HepG2 (cell line): ENCODE data around the gene APOC4. TPM values are rescaled to one million over a fixed set of nuclear protein-coding genes. Genes with fewer than 3 reads are reported as not detected.

ENCODE experiments used
- EP300 ChIP-seq, 3 experiments: sonication (generic) in 1 of 3; formaldehyde crosslinking in 1 of 3; IDR thresholded peaks; 2 replicates each; pipeline versions ENCODE4 v1.5.1 to v1.6.1; 2011 to 2020; ENCODE audit warnings: low read depth in 2 of 3, low read length in 2 of 3, borderline replicate concordance in 1 of 3, improper control_type of control experiment in 1 of 3, mild to moderate bottlenecking in 1 of 3, missing genetic modification reagents in 1 of 3, moderate library complexity in 1 of 3
- FOXK1 ChIP-seq: sonication (generic); formaldehyde crosslinking; IDR thresholded peaks from 2 replicates; pipeline ENCODE4 v1.4.0; 2020; ENCODE audit warnings: low read depth, missing genetic modification reagents, borderline replicate concordance
- GPN1 ChIP-seq: sonication (generic); formaldehyde crosslinking; IDR thresholded peaks from 2 replicates; pipeline ENCODE4 v1.5.1; 2020; ENCODE audit warnings: missing genetic modification reagents, borderline replicate concordance
- HES4 ChIP-seq: sonication (generic); formaldehyde crosslinking; IDR thresholded peaks from 2 replicates; pipeline ENCODE4 v1.9.0; 2021; ENCODE audit warnings: mild to moderate bottlenecking, missing genetic modification reagents, borderline replicate concordance
- JARID2 ChIP-seq: sonication (generic); formaldehyde crosslinking; IDR thresholded peaks from 2 replicates; pipeline ENCODE4 v1.8.1; 2023; ENCODE audit warnings: missing genetic modification reagents, inconsistent platforms; ENCODE audit not compliant: insufficient replicate concordance
- MAF1 ChIP-seq: sonication (generic); formaldehyde crosslinking; IDR thresholded peaks from 2 replicates; pipeline ENCODE4 v1.5.0; 2020; ENCODE audit warnings: missing genetic modification reagents, borderline replicate concordance
- PCBP1 ChIP-seq: fragments of 200-400 bp; formaldehyde crosslinking; IDR thresholded peaks from 2 replicates; pipeline ENCODE4 v1.6.1; 2017; ENCODE audit warnings: mild to moderate bottlenecking, low read depth, low read length, borderline replicate concordance
- PRMT3 ChIP-seq: sonication (generic); formaldehyde crosslinking; IDR thresholded peaks from 2 replicates; pipeline ENCODE4 v1.8.1; 2022; ENCODE audit warnings: low read depth, mild to moderate bottlenecking, moderate library complexity, missing genetic modification reagents, borderline replicate concordance
- SALL2 ChIP-seq: sonication (generic); formaldehyde crosslinking; IDR thresholded peaks from 2 replicates; pipeline ENCODE4 v1.8.1; 2023; ENCODE audit warnings: mild to moderate bottlenecking, missing genetic modification reagents, inconsistent platforms
- SCMH1 ChIP-seq: sonication (generic); formaldehyde crosslinking; IDR thresholded peaks from 2 replicates; pipeline ENCODE4 v1.9.0; 2021; ENCODE audit warnings: missing genetic modification reagents, mild to moderate bottlenecking, borderline replicate concordance
- SP2 ChIP-seq: sonication (generic); formaldehyde crosslinking; IDR thresholded peaks from 2 replicates; pipeline ENCODE4 v1.5.1; 2020; ENCODE audit warnings: mild to moderate bottlenecking, missing genetic modification reagents
- TCF7L2 ChIP-seq: IDR thresholded peaks from 2 replicates; pipeline ENCODE4 v1.6.1; 2011; ENCODE audit warnings: mild to moderate bottlenecking, low read depth, low read length, moderate library complexity
- ZFP90 ChIP-seq: sonication (generic); formaldehyde crosslinking; IDR thresholded peaks from 2 replicates; pipeline ENCODE4 v1.8.0; 2022; ENCODE audit warnings: missing genetic modification reagents, mild to moderate bottlenecking, inconsistent platforms, borderline replicate concordance
- ZNF3 ChIP-seq: IDR thresholded peaks from 2 replicates; pipeline ENCODE4 v1.7.0; 2017; ENCODE audit warnings: inconsistent platforms
- ZNF614 ChIP-seq: IDR thresholded peaks from 2 replicates; pipeline ENCODE4 v1.6.1; 2018; ENCODE audit warnings: missing biosample characterization, missing genetic modification reagents, inconsistent platforms, borderline replicate concordance
- ZNF788 ChIP-seq: sonication (generic); formaldehyde crosslinking; IDR thresholded peaks from 2 replicates; pipeline ENCODE4 v1.5.0; 2020; ENCODE audit warnings: mild to moderate bottlenecking, missing genetic modification reagents, borderline replicate concordance
- polyA plus RNA-seq, 8 experiments: library from polyadenylated mRNA; depleted of rRNA in 3 of 8; stranded (reverse) in 7 of 8; unstranded in 1 of 8; fragments of >200 nt; fragmentation: Illumina TruSeq in 4 of 8; extraction: Trizol in 4 of 8; gene quantifications; 2 replicates each; pipeline versions ENCODE4 v1.2.1 to v1.2.3, GENCODE V29; 2011 to 2016; ENCODE audit warnings: low read depth in 4 of 8, missing spikeins in 1 of 8, mixed read lengths in 1 of 8; ENCODE audit not compliant: insufficient read depth in 1 of 8
- total RNA-seq, 5 experiments: library from RNA; depleted of rRNA; stranded (reverse); fragments of >200 nt; fragmentation: Illumina TruSeq; extraction: Trizol; gene quantifications; 2 replicates each; pipeline ENCODE4 v1.2.3, GENCODE V29; 2016; ENCODE audit warnings: low read depth in 1 of 5
- TF ChIP-seq, protein P1 (sequence below): sonication (generic); formaldehyde crosslinking; conservative IDR thresholded peaks from 2 replicates; pipeline ENCODE4 v1.4.0; 2020; ENCODE audit warnings: mild to moderate bottlenecking, missing genetic modification reagents, moderate library complexity
- TF ChIP-seq, protein P2 (sequence below): sonication (generic); formaldehyde crosslinking; IDR thresholded peaks from 2 replicates; pipeline ENCODE4 v1.8.1; 2023; ENCODE audit warnings: mild to moderate bottlenecking, inconsistent platforms, moderate library complexity, missing genetic modification reagents, borderline replicate concordance
- TF ChIP-seq, protein P3 (sequence below): IDR thresholded peaks from 2 replicates; pipeline ENCODE4 v1.6.1; 2016; ENCODE audit warnings: low read depth, borderline replicate concordance
- TF ChIP-seq, protein P4 (sequence below): sonication (generic); formaldehyde crosslinking; IDR thresholded peaks from 2 replicates; pipeline ENCODE4 v1.5.0; 2020; ENCODE audit warnings: missing genetic modification reagents
- TF ChIP-seq, protein P5 (sequence below): IDR thresholded peaks from 2 replicates; pipeline ENCODE4 v1.6.1; 2016; ENCODE audit warnings: mild to moderate bottlenecking

Gene APOC4
- total and polyA plus RNA-seq, 2 of the 13 experiments (the other 11 are each of a cell fraction or from before 2014, with no cell fraction given): 0.46 TPM; not detected in 1

DNA sequence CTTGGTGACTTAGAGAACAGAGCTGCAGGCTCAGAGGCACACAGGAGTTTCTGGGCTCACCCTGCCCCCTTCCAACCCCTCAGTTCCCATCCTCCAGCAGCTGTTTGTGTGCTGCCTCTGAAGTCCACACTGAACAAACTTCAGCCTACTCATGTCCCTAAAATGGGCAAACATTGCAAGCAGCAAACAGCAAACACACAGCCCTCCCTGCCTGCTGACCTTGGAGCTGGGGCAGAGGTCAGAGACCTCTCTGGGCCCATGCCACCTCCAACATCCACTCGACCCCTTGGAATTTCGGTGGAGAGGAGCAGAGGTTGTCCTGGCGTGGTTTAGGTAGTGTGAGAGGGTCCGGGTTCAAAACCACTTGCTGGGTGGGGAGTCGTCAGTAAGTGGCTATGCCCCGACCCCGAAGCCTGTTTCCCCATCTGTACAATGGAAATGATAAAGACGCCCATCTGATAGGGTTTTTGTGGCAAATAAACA lies 17.8 kb upstream of the APOC4 start (continued):
- TF ChIP-seq, protein P1, sequence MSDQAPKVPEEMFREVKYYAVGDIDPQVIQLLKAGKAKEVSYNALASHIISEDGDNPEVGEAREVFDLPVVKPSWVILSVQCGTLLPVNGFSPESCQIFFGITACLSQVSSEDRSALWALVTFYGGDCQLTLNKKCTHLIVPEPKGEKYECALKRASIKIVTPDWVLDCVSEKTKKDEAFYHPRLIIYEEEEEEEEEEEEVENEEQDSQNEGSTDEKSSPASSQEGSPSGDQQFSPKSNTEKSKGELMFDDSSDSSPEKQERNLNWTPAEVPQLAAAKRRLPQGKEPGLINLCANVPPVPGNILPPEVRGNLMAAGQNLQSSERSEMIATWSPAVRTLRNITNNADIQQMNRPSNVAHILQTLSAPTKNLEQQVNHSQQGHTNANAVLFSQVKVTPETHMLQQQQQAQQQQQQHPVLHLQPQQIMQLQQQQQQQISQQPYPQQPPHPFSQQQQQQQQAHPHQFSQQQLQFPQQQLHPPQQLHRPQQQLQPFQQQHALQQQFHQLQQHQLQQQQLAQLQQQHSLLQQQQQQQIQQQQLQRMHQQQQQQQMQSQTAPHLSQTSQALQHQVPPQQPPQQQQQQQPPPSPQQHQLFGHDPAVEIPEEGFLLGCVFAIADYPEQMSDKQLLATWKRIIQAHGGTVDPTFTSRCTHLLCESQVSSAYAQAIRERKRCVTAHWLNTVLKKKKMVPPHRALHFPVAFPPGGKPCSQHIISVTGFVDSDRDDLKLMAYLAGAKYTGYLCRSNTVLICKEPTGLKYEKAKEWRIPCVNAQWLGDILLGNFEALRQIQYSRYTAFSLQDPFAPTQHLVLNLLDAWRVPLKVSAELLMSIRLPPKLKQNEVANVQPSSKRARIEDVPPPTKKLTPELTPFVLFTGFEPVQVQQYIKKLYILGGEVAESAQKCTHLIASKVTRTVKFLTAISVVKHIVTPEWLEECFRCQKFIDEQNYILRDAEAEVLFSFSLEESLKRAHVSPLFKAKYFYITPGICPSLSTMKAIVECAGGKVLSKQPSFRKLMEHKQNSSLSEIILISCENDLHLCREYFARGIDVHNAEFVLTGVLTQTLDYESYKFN: peak; percentile 99
- TF ChIP-seq TCF7L2: peak; percentile 59; the same call in 1 of the 2 replicates
- no peak for TF ChIP-seq ZNF3 (CRISPR knock-in tag)
- no peak for TF ChIP-seq MAF1 (CRISPR knock-in tag)
- peak; percentile 94 for TF ChIP-seq SALL2 (CRISPR knock-in tag)
- TF ChIP-seq FOXK1 (CRISPR knock-in tag): peak; percentile 94; the same call in 1 of the 2 replicates
- TF ChIP-seq SP2 (CRISPR knock-in tag): no peak
- no peak for TF ChIP-seq GPN1 (CRISPR knock-in tag)
- TF ChIP-seq, protein P2, sequence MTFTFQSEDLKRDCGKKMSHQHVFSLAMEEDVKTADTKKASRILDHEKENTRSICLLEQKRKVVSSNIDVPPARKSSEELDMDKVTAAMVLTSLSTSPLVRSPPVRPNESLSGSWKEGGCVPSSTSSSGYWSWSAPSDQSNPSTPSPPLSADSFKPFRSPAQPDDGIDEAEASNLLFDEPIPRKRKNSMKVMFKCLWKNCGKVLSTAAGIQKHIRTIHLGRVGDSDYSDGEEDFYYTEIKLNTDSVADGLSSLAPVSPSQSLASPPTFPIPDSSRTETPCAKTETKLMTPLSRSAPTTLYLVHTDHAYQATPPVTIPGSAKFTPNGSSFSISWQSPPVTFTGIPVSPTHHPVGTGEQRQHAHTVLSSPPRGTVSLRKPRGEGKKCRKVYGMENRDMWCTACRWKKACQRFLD (CRISPR knock-in tag): no peak
- peak; percentile 49; the same call in 1 of the 2 replicates for TF ChIP-seq PRMT3 (CRISPR knock-in tag)
- no peak for TF ChIP-seq JARID2 (CRISPR knock-in tag)
- TF ChIP-seq SCMH1 (CRISPR knock-in tag): no peak
- TF ChIP-seq, protein P3, sequence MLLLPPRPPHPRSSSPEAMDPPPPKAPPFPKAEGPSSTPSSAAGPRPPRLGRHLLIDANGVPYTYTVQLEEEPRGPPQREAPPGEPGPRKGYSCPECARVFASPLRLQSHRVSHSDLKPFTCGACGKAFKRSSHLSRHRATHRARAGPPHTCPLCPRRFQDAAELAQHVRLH: peak; percentile 94; the same call in 1 of the 2 replicates
- peak; percentile 81; the same call in 1 of the 2 replicates for TF ChIP-seq ZNF788 (CRISPR knock-in tag)
- TF ChIP-seq ZFP90 (CRISPR knock-in tag): 0 out of 2 replicates have a peak, but pooled peaks have one; percentile 9
- peak; percentile 85; the same call in 1 of the 2 replicates for TF ChIP-seq ZNF614 (CRISPR knock-in tag)
- TF ChIP-seq, protein P4, sequence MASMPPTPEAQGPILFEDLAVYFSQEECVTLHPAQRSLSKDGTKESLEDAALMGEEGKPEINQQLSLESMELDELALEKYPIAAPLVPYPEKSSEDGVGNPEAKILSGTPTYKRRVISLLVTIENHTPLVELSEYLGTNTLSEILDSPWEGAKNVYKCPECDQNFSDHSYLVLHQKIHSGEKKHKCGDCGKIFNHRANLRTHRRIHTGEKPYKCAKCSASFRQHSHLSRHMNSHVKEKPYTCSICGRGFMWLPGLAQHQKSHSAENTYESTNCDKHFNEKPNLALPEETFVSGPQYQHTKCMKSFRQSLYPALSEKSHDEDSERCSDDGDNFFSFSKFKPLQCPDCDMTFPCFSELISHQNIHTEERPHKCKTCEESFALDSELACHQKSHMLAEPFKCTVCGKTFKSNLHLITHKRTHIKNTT: no peak
- no peak for TF ChIP-seq HES4
- TF ChIP-seq, protein P5, sequence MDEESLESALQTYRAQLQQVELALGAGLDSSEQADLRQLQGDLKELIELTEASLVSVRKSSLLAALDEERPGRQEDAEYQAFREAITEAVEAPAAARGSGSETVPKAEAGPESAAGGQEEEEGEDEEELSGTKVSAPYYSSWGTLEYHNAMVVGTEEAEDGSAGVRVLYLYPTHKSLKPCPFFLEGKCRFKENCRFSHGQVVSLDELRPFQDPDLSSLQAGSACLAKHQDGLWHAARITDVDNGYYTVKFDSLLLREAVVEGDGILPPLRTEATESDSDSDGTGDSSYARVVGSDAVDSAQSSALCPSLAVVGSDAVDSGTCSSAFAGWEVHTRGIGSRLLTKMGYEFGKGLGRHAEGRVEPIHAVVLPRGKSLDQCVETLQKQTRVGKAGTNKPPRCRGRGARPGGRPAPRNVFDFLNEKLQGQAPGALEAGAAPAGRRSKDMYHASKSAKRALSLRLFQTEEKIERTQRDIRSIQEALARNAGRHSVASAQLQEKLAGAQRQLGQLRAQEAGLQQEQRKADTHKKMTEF (CRISPR knock-in tag): peak; percentile 96
- TF ChIP-seq PCBP1: peak; percentile 73; the same call in 1 of the 2 replicates
- TF ChIP-seq EP300 (IDR thresholded peaks at IDR 0.05; ENCODE audit: low read depth in 2 of 2, low read length in 2 of 2): peak; percentile 97 to 99
- peak; percentile 99 for TF ChIP-seq EP300 (CRISPR knock-in tag; IDR thresholded peaks at IDR 0.05; ENCODE audit: borderline replicate concordance)
